NT2/D1 (cell line): ENCODE measurements around the gene MRGPRF.

Experiments
- DNase-seq: peaks from one replicate; pipeline ENCODE4 v3.0.0-alpha.2; 2011; ENCODE audit warnings: low read depth, low spot score
- H3K27me3 ChIP-seq: 2 replicates; pipeline ENCODE4 v1.6.0; 2011; ENCODE audit warnings: mild to moderate bottlenecking; ENCODE audit not compliant: insufficient read length, insufficient read depth
- H3K36me3 ChIP-seq: 2 replicates; pipeline ENCODE4 v1.6.1; 2011; ENCODE audit warnings: mild to moderate bottlenecking, low read length, mixed read lengths; ENCODE audit not compliant: insufficient read depth, insufficient read length
- H3K4me1 ChIP-seq: 2 replicates; pipeline ENCODE4 v1.5.1; 2011; ENCODE audit not compliant: insufficient read depth, insufficient read length
- H3K4me3 ChIP-seq: 2 replicates; pipeline ENCODE4 v1.5.1; 2011; ENCODE audit warnings: low read depth; ENCODE audit not compliant: insufficient read length
- H3K9ac ChIP-seq: 2 replicates; pipeline ENCODE4 v1.6.0; 2011; ENCODE audit warnings: low read depth; ENCODE audit not compliant: insufficient read length
- H3K9me3 ChIP-seq: 2 replicates; pipeline ENCODE4 v1.5.1; 2011; ENCODE audit warnings: mild to moderate bottlenecking, low read length; ENCODE audit not compliant: insufficient read depth
- SUZ12 ChIP-seq: IDR thresholded peaks from 2 replicates; pipeline ENCODE4 v1.6.1; 2011; ENCODE audit not compliant: insufficient read length, insufficient read depth; ENCODE audit errors: extremely low read depth
- YY1 ChIP-seq: IDR thresholded peaks from 2 replicates; pipeline ENCODE4 v1.6.1; 2011; ENCODE audit not compliant: insufficient read length, insufficient read depth
- ZNF274 ChIP-seq: IDR thresholded peaks from 2 replicates; pipeline ENCODE4 v1.6.1; 2011; ENCODE audit warnings: mild to moderate bottlenecking, low read depth, low read length

The MRGPRF gene

DNA sequence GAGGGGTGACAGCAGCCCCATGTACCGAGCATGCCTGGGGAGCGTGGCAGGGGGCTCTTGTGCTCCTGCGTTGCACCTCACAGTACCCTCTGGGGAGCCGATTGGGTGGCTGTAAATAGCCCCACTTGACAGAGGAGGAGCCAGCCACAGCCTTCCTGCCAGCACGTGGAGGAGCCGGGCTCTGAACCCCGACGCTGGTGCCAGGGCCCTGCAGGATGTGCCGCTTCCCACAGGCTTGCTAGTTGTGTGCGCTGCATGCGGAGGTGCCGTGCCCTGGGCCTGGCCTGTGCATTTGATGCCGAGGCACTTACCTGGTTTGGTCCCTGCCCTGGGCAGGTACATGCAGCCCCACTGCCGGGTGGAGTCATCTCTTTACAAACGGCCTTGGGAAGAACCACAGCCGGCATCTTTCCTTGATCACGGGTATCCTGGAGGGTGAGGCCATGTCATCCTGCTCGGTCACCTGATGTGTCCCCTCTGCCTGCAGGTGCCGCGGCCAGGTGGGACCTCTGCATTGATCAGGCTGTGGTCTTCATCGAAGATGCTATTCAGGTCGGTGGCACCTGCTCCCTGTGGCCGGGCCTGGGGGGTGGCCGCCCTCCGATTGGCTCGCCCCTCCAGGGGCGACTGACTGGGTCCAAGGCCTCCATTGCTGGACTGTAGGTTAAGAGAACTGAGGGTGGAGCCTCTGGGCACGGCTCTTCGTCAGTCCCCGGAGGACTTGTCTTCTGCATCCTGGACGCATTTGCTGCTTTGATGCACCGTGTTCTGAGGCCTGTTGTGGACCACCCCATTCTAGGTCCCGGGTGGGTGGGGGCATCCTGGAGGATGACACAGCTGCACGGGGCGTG is 40.7 kb upstream of the MRGPRF start:
- Histone ChIP-seq H3K9ac (no peak overlapping the region), H3K27me3 (no peaks in the 10 kb centered on the region), H3K9me3 (no peaks in the 10 kb centered on the region), H3K4me3 (no peak overlapping the region), H3K4me1 (peaks cover 16% of the 10 kb centered on the region), H3K36me3 (peaks cover 76% of the 10 kb centered on the region)
- TF ChIP-seq YY1: no peak
- DNase-seq: no peak

DNA sequence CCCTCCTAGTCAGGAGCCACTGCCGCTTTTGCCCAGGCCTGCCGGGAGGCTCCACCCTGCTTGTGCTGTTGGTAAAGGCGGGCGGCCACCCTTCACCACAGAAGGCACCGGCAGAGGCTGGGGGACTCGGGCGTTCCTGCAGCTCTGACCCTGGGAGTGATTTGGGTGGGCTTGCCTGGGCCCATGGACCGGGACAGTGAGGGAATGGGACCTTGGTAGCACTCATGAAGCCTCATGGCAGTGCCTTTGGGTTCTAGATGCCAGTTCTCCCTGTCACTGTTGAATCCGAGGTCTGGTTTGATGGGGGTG is 40.1 kb upstream of the MRGPRF start:
- H3K9ac ChIP-seq: no peak overlapping the region
- peaks cover 69% of the 10 kb centered on the region for H3K36me3 ChIP-seq
- no peaks in the 10 kb centered on the region for H3K27me3 ChIP-seq
- H3K9me3 ChIP-seq: no peaks in the 10 kb centered on the region
- no peak for TF ChIP-seq ZNF274
- TF ChIP-seq SUZ12: no peak
- no peak for TF ChIP-seq YY1
- no peak overlapping the region for H3K4me3 ChIP-seq
- peaks cover 16% of the 10 kb centered on the region for H3K4me1 ChIP-seq
- DNase-seq: no peak

DNA sequence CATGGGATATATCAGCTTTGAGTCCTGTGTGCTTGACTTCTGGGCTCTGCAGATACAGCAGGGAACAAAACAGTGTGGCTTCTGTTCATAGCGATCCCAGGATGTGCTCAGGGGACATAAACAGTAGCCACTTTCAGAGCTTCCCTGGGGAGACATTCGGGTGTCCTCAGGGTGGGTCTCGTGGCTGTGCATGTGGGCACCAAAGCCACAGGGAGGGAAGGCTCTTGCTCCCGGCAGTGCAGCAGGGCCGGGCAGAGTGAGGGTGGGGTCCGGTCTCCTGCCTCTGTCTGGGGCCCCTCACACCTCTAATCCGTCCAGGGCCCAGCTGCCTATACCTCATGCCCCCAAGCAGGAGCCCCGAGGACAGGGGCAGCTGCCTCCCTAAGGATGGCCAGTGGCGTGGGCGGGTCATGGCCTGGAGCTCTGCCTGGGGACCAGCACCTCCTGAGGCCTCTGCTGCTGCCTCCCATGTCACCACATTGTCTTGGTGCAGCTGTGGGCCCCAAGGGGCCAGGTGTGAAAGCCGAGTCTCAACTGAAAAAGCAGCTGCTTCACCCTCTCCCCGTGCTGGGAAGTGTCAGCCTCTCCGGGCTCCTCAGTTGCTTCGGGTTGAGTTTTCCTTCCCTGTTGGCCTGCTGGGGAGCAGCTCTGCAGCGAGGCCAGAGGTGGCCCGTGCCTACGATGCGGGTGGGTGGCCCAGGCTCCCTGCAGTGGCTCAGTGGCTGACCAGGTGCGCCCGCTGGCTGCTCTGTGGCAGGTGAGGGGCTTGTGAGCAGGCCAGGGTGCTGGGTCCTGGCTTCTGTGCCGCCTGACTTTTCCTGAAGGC is 39.5 kb upstream of the MRGPRF start:
- Histone ChIP-seq H3K4me1 (peaks cover 16% of the 10 kb centered on the region), H3K27me3 (no peaks in the 10 kb centered on the region), H3K9ac (no peak overlapping the region), H3K36me3 (peaks cover 64% of the 10 kb centered on the region), H3K4me3 (no peak overlapping the region), H3K9me3 (no peaks in the 10 kb centered on the region)
- no peak for TF ChIP-seq ZNF274
- DNase-seq: no peak

DNA sequence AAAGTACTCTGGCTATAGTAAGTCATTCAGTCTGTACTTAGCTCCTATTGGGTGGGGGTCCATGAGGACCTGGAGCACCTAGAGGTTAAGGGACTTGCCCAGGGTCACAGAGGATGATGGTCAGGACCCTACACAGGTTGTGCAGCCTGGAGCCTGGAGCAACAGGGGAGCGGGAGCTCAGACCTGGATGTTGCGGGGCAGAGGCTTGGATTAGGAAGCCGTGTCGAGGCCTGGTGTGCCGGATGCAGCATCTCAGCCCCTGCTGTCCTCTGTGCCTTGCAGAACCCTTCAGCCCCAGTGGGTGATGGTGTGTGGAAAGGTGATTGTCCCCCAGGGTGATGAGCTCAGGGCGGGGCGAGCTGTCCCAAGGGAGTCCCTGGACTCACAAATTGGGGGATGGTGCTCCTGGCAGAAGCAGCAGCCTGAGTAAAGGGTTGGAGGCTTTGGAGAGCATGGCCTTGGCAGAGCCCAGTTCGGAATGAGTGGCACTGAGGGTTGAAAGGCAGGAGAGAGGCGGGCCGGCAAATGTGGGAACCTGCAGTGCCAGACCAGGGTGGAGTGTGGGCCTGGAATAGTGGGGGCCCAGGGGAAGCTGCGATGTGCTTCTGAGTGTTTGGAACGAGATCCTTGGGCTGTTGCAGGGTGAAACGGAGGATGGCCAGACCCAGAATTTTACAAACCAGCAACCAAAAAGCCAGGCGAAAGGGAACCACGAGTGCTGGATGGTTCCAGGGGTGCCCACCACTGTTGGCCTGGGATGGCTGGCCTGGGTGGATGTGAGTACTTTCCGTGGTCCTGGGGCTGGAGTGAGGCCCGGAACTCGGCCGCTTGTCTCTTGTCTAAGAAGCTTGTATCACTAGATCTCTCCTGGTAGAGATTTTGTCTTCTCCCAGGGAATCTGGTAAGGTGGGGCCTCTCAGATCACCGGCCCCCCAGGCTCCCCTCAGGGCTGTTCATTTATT is 38.6 kb upstream of the MRGPRF start:
- Histone ChIP-seq H3K9ac (no peak overlapping the region), H3K36me3 (peaks cover 58% of the 10 kb centered on the region), H3K27me3 (no peaks in the 10 kb centered on the region), H3K4me1 (peaks cover 16% of the 10 kb centered on the region), H3K9me3 (no peaks in the 10 kb centered on the region), H3K4me3 (no peak overlapping the region)
- no peak for DNase-seq
- TF ChIP-seq ZNF274 (no peak), SUZ12 (no peak), YY1 (no peak)

DNA sequence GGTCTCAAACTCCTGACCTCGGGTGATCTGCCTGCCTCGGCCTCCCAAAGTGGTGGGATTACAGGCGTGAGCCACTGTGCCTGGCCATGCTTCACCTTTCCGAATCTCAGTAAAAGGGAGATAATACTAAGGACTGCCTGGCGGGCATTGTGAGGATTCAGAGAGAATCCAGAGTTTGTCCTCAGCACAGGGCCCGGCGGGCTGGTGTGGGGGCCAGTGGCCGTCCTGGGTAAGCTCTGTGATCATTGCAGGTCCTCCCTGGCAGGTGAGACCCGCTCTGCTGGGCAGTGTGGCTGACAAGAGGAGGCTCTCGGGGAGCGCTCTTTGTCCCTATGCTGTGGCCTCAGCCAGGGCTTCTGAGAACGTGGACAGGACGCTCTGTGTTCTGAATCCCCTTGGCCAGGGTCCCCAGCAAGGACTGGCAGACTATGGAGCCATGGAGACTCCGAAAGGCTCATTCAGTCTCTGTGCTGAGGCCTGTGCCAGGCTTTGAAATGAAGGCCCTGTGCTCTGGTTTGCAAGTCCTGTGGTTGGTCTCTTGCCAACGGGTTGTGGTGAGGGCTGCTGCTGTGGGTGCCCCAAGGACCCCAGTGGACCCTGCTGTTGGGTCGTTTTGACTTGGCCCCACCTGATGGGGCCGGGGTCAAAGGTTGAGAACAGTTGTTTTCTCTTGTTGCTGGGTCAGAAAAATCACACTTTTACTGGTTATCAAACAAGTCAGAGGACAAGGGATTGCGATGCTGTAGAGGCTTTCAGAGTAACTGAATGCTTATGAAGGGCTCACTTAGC is 37.7 kb upstream of the MRGPRF start:
- peaks cover 16% of the 10 kb centered on the region for H3K4me1 ChIP-seq

DNA sequence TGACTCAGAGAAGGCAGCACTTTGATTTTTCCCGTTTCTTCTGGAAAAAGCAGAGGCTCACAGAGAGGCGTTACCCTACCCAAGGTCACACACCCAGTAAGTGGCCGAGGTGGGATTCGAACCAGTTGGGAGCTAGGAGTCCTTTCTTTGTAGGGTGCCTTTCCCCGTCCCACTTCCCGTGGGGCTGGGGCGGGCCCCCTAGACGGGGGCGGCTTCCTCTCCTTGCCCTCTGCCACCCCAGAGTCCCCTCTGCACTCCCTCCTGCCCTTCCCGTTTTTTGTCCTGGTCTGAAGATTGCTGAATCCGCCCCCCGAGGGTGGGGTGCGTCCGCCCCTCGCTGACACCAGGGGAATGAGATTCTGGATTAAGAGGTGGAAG is 36.4 kb upstream of the MRGPRF start:
- H3K9ac ChIP-seq: peak overlapping the region; percentile 97
- TF ChIP-seq YY1: no peak
- TF ChIP-seq ZNF274: no peak
- TF ChIP-seq SUZ12: no peak
- no peaks in the 10 kb centered on the region for H3K9me3 ChIP-seq
- H3K4me3 ChIP-seq: peak overlapping the region; percentile 82
- H3K27me3 ChIP-seq: no peaks in the 10 kb centered on the region
- peaks cover 40% of the 10 kb centered on the region for H3K36me3 ChIP-seq
- peaks cover 16% of the 10 kb centered on the region for H3K4me1 ChIP-seq
- no peak for DNase-seq

More for the DNA sequence above, 37.7 kb upstream of the MRGPRF start:
- Histone ChIP-seq H3K27me3 (no peaks in the 10 kb centered on the region), H3K9me3 (no peaks in the 10 kb centered on the region), H3K4me3 (no peak overlapping the region), H3K9ac (peak overlapping the region; percentile 42), H3K36me3 (peaks cover 53% of the 10 kb centered on the region)
- TF ChIP-seq SUZ12 (no peak), YY1 (no peak), ZNF274 (no peak)
- no peak for DNase-seq
